Muscle of arm (tissue), 14 donors: ENCODE results near the gene NSMCE3. TPM values are rescaled to one million over a fixed set of nuclear protein-coding genes. Genes with fewer than 3 reads are reported as not detected.

Source experiments
- DNase-seq: peaks from one replicate; pipeline ENCODE4 v3.0.0-alpha.2; 2013
- long read RNA-seq, 11 donors: transcript quantifications; one replicate each; lab custom pipeline, GENCODE V29; 2026
- polyA plus RNA-seq, 12 donors: library from polyadenylated mRNA; unstranded; fragments of 120-200 nt; gene quantifications; one replicate each; pipeline ENCODE4 v1.2.1, GENCODE V29; 2013; ENCODE audit not compliant: insufficient read length in 12 of 12

Gene NSMCE3
- 1 to 10 TPM in 11 of 12 donors, not detected in 1; 5.3 to 9.8 (median 6.7) TPM for polyA plus RNA-seq
- long read RNA-seq, donor 1, full-length matches to known transcripts = 21 of 21 reads
- long read RNA-seq, donor 1, partial matches to known transcripts = 0 of 21 reads
- long read RNA-seq, donor 1, other reads (novel, unspliced or antisense) = 0 of 21 reads
- long read RNA-seq, donor 2, full-length matches to known transcripts = 16 of 16 reads
- long read RNA-seq, donor 2, partial matches to known transcripts = 0 of 16 reads
- long read RNA-seq, donor 2, other reads (novel, unspliced or antisense) = 0 of 16 reads
- long read RNA-seq, donor 3, full-length matches to known transcripts = 5 of 5 reads
- long read RNA-seq, donor 3, partial matches to known transcripts = 0 of 5 reads
- long read RNA-seq, donor 3, other reads (novel, unspliced or antisense) = 0 of 5 reads
- long read RNA-seq, donor 4, full-length matches to known transcripts = 6 of 6 reads
- long read RNA-seq, donor 4, partial matches to known transcripts = 0 of 6 reads
- long read RNA-seq, donor 4, other reads (novel, unspliced or antisense) = 0 of 6 reads
- long read RNA-seq, donor 5, full-length matches to known transcripts = 18 of 18 reads
- long read RNA-seq, donor 5, partial matches to known transcripts = 0 of 18 reads
- long read RNA-seq, donor 5, other reads (novel, unspliced or antisense) = 0 of 18 reads
- long read RNA-seq, donor 6, full-length matches to known transcripts = 8 of 8 reads
- long read RNA-seq, donor 6, partial matches to known transcripts = 0 of 8 reads
- long read RNA-seq, donor 6, other reads (novel, unspliced or antisense) = 0 of 8 reads
- long read RNA-seq, donor 7, full-length matches to known transcripts = 10 of 10 reads
- long read RNA-seq, donor 7, partial matches to known transcripts = 0 of 10 reads
- long read RNA-seq, donor 7, other reads (novel, unspliced or antisense) = 0 of 10 reads
- long read RNA-seq, donor 8, full-length matches to known transcripts = 13 of 13 reads
- long read RNA-seq, donor 8, partial matches to known transcripts = 0 of 13 reads
- long read RNA-seq, donor 8, other reads (novel, unspliced or antisense) = 0 of 13 reads
- long read RNA-seq, donor 9, full-length matches to known transcripts = 10 of 10 reads
- long read RNA-seq, donor 9, partial matches to known transcripts = 0 of 10 reads
- long read RNA-seq, donor 9, other reads (novel, unspliced or antisense) = 0 of 10 reads
- long read RNA-seq, donor 10, full-length matches to known transcripts = 16 of 16 reads
- long read RNA-seq, donor 10, partial matches to known transcripts = 0 of 16 reads
- long read RNA-seq, donor 10, other reads (novel, unspliced or antisense) = 0 of 16 reads
- long read RNA-seq, donor 11, full-length matches to known transcripts = 16 of 16 reads
- long read RNA-seq, donor 11, partial matches to known transcripts = 0 of 16 reads
- long read RNA-seq, donor 11, other reads (novel, unspliced or antisense) = 0 of 16 reads

DNA sequence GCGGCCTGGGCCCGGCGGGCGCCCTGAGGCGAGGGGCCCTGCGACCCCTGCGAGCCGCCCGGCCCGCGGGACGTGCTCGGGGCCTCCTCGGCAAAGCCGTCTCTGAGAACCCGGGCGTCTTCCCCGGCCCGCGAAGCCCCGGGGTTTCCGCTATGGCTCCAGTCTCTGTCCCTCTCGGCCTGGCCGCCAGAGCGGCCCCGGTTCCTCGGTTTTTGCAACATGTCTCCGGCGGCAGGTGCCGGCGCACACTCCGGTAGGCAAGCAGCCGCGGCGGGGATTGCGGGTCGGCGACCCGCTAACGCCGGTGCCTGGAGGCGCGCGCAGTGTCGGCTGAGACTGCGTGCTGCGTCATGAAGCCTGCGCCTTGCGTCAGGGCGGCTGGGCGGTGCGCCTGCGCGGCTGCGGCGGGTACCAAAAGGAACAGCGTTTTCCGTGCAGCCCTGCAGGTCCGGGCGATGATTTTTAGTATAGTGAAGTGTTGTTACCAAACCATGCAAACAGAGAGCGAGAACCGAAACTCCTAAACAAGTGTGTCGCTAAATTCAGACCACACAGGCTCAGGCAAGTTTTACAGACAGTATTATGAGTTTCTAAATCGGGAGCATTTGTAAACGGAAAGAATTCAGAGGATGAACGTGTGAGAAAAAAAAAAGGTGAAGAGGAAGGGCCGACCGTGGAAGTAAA lies at the start of gene NSMCE3:
NSMCE3 (minus strand) TSS at position 338 of the 684 bp plus-strand sequence; CDS start at position 221, 117 bp downstream.
- DNase-seq = peak; percentile 92

GRCh38 chr15:29316422-29316821 lies 46.8 kb upstream of the NSMCE3 start:
- no peak for DNase-seq

GRCh38 chr15:29312387-29312786 lies 42.8 kb upstream of the NSMCE3 start:
- no peak for DNase-seq

DNA sequence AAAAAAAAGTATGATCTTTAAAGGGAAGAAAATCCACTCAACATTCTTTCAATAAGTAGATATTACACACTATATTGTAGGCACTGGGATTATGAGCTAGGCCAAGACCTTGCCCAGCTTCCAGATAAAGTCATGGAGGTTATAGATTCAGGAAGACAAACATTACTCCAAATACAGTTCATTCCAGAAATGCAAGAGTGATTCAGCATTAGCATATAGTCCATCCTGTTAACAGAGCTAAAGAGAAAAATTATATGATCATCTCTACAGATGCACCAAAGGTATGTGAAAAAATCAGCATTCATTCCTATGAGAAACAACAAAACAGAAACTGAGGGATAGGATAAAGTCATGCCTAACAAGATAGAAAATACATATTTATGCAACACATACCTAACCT lies 42.1 kb upstream of the NSMCE3 start:
- no peak for DNase-seq

DNA sequence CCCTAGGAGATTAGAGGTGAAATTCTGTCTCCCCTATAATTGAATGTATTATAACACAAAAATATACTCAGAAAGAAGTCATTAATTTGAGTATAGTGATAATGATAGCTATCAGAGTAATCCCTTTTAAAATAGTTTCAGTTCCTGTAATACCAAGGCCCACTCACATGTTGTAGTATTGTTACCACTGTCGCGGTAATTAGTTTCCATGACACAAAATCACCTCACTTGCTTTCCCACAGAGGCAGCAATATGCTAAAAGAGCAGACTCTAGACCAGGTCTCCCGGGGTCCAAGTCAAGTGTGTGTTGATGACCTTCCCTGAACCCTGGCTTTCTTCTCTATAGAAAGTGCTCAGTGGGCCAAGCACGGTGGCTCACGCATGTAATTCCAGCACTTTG lies 39.5 kb upstream of the NSMCE3 start:
- no peak for DNase-seq

DNA sequence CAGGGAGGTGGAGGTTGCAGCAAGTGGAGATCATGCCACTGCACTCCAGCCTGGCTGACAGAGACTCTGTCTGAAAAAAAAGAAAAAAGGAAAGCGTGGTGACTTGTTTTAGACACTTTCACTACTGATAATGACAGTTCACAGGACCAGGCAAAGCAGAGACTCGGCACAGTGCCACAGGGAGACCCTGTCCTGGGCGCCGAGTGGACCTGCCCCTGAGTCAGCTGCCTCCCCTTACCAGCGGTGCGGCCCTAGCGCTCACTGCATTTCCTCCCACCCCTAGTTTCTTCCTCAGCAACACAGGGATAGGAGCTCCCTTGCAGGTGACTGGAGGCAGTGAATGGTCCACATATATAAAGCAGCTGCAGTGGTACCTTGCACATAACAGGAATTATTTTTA lies 38.7 kb upstream of the NSMCE3 start:
- no peak for DNase-seq

- DNase-seq = no peak
Measured at GRCh38 chr15:29305556-29305955, 35.9 kb upstream of the NSMCE3 start.

DNA sequence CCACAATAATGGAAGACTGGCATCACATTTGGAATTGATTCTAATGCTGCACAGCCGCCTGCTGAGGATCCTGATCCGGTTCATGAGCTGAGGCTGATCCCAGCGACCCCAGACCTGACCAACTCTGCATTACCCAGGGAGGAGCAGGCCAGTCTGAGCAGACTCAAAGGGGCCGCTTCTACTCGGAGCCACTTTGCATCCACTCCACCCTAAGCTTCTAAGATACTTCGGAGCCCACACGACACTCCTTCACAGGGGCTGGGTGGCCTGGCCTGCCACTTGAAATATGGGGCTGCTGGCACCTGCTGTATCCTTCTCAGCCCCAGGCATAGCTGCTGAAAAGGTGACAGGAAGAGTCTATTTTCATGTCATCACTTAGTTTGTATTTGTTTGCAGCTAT lies 33.2 kb upstream of the NSMCE3 start:
- DNase-seq = no peak

- DNase-seq = no peak
Measured at GRCh38 chr15:29299784-29300183, 30.2 kb upstream of the NSMCE3 start.

- DNase-seq = no peak
Measured at GRCh38 chr15:29299331-29299730, 29.7 kb upstream of the NSMCE3 start.

GRCh38 chr15:29294732-29295325 lies 25.2 kb upstream of the NSMCE3 start:
- DNase-seq = no peak

DNA sequence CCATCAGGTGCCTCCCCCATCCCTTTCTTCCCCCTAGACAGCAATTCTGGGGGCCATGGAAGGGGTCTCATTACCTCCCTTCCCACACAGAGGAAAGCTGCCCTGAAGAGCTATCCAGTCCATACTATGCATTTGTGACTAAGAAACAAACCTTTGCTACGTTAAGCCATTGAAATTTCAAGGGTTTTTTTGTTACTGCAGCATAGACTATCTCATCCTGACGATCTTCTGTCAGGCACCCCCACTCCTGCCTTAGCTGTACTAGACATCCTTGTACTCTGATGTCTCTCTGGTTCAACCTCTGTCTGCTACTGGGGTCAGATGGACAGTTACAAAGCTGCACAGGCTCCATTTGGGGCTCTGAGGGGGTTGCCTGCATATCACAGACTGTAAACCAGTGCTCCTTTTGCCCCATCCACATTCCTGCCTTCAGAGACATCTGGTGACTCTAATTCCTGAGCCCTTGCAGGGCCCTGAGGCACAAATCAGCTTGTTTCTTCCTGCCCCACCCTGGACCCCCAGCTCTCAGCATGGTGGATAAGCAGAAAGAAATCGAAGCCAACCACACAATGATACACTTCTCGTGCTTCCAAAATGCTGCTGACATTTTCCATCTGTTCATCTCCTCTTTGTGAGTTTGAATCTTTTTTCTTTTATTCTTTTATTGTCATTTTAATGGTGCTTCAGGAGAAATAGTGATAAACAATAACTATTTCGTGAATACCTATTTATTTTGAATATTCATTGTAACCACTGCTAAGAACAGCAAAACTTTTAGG lies 21.6 kb upstream of the NSMCE3 start:
- DNase-seq = no peak

DNA sequence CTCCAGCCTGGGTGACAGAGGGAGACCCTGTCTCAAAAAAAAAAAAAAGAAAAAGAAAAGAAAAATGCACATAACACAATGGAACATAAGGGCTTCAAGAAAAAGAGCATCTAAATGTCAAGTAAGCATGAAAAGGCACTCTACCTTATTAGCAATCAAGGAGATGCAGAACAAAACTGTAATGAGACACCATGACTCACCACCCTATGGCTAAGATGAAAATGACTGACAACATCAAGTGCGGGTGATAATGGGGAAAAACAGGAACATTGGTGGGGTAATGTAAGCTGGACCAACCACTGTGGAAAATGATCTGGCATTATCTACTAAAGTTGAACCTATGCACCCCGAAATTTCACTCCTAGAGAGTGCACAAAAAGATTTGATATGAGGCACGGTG lies 19.6 kb upstream of the NSMCE3 start:
- no peak for DNase-seq

GRCh38 chr15:29285386-29285785 lies 15.8 kb upstream of the NSMCE3 start:
- DNase-seq = no peak

- no peak for DNase-seq
Measured at GRCh38 chr15:29283381-29283780, 13.8 kb upstream of the NSMCE3 start.

DNA sequence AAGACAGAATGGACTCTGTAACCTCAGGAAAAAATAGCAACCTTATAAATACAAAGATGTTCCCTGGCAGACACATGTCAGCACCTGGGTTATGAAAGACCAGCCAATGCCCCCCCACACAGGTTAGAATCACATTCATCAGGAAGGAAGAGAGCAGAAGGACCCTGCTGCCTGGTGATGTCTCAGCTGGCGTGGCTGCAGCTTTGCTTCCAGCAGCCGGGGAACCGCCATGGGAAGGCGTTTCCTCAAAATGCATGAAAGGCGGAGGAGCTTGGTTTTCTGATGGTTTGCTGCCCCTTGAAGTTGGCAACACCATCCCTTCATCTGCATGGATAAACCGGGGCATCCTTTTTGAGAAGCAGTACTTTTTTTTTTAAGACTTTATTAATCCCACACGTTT lies 10.9 kb upstream of the NSMCE3 start:
- DNase-seq = no peak

DNA sequence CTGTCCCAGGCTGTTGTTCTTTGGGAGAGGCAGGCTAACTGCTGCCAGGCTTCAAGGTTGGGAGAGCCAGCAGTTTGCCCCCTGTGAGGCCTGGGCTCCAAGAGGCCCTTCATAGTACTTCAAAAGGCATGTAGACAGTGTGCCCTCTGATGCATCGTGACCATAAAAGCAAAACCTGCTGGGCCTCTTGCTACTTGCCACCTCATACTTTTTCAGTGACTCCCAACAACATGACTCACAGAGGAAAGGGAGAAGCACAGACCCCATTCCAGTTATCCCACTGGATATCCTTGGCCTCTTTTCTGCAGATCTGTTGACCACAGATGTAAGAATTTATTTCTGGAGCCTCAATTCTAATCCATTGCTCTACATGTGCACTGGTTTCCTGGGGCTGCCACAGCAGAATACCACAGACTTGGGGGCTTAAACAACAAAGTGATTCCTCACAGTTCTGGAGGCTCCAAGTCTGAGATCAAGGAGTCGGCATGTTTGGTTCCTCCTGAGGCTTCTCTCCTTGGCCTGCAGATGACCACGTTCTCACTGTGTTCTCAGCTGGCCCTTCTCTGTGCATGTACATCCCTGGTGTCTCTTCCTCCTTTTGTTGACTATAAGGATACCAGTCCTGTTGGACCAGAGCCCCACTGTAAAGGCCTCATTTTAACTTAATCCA lies 8.9 kb upstream of the NSMCE3 start:
- DNase-seq = no peak

DNA sequence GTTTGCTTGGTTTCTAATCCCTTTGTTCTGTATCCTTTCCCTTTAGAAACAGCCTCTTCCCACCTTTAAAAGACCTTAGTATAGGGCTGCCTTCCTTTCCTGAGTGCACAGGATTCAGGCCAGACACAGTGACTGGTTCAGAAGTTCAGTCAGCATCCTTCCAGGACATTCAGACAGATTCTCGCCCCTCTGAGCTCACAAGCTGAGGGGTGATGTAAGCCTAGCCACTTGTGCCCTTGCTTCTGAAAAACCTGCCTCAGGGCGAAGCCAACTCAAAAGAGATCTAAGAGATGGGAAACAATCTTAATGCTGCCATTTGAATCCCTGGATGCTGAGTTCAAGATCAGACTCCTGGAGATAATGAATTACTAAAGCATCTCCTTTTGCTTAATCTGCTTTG lies 6.7 kb upstream of the NSMCE3 start:
- no peak for DNase-seq

GRCh38 chr15:29275855-29276254 lies 6.2 kb upstream of the NSMCE3 start:
- no peak for DNase-seq
